Mammary epithelial cell (primary cell): ENCODE measurements around the gene BBS12.

ENCODE experiments used
- CTCF ChIP-seq, 2 donors: IDR thresholded peaks in 1 of 2; conservative IDR thresholded peaks in 1 of 2; 2 replicates each; pipeline ENCODE4 v1.5.1; 2011 to 2012; ENCODE audit warnings: inconsistent platforms in 2 of 2, low read length in 2 of 2, mild to moderate bottlenecking in 2 of 2, control low read depth in 1 of 2, low read depth in 1 of 2; ENCODE audit not compliant: insufficient read depth in 1 of 2; ENCODE audit errors: extremely low read depth in 1 of 2
- EZH2 ChIP-seq: IDR thresholded peaks from 2 replicates; pipeline ENCODE4 v1.6.1; 2012; ENCODE audit warnings: low read length, inconsistent platforms, borderline replicate concordance

DNA sequence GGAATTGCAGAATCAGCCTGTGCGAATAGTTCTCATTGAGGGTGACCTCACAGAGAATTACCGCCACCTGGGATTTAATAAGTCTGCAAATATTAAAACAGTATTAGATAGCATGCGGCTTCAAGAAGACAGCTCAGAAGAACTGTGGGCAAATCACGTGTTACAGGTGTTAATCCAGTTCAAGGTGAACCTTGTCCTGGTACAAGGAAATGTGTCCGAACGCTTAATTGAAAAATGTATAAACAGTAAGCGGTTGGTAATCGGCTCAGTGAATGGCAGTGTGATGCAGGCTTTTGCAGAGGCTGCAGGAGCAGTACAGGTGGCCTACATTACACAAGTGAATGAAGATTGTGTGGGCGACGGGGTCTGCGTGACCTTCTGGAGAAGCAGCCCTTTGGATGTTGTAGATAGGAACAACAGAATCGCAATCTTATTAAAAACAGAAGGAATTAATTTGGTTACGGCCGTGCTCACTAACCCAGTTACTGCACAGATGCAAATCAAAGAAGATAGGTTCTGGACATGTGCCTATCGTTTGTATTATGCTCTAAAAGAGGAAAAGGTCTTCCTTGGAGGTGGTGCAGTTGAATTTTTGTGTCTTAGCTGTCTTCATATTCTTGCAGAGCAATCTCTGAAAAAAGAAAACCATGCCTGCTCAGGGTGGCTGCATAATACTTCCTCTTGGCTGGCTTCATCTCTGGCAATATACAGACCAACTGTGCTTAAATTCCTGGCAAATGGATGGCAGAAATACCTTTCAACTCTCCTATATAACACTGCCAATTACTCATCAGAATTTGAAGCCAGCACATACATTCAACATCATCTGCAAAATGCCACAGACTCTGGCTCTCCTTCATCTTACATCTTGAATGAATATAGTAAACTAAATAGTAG lies 10.7 kb downstream of the BBS12 start:
- TF ChIP-seq EZH2, result no peak
- no peak for TF ChIP-seq CTCF (conservative IDR thresholded peaks at IDR 0.05 in 1 of 2, IDR thresholded peaks at IDR 0.05 in 1 of 2; ENCODE audit: extremely low read depth in 1 of 2, insufficient read depth in 1 of 2, low read depth in 1 of 2, low read length in 2 of 2)
